Measurements from ENCODE around the gene SLCO2A1.
A peak's percentile ranks its signal among the peaks of the same experiment; 100 is the strongest.

Gene SLCO2A1

DNA sequence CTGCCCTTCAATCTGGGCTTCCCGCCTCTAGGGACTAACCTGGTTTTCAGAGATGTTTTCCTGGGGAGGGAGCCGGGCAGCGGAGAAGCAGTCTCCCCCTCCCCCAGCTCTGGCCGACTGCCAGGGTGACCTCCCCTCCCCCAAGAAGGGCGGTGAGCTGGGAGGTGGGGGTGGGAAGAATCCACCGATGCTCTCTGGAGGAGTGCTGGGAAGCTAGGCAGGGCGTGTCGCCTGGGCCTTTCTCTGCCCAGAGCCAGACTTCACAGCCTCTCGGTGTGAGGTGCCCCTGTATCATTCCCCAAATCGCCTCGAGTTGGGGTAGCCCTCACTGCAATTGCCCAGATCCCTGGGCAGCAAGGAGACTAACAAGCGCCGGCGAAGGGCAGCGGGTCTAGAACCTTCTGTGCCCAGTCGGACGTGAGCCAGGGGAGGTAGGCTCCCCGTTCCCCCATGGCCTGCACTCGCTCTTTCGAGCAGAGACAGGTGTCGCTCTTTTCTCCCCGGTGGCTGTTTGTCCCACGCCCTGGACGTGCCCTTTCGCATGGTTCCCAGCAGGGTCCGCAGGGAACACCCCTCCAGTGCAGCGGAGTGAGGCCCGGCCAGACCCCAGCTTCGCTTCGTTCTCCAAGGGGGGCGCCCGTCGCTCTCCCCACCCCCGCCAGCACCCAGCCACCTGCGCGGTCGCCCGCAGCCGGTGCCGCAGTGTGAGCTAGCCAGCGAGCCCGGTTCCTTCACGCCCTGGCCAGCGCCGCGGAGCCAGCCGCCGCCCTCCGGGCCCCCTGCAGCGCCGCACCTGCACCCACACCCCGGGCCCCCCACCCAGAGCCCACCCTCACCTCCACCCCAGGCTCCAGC, 135.1 kb downstream of the SLCO2A1 start:
- no peak for DNase-seq

DNA sequence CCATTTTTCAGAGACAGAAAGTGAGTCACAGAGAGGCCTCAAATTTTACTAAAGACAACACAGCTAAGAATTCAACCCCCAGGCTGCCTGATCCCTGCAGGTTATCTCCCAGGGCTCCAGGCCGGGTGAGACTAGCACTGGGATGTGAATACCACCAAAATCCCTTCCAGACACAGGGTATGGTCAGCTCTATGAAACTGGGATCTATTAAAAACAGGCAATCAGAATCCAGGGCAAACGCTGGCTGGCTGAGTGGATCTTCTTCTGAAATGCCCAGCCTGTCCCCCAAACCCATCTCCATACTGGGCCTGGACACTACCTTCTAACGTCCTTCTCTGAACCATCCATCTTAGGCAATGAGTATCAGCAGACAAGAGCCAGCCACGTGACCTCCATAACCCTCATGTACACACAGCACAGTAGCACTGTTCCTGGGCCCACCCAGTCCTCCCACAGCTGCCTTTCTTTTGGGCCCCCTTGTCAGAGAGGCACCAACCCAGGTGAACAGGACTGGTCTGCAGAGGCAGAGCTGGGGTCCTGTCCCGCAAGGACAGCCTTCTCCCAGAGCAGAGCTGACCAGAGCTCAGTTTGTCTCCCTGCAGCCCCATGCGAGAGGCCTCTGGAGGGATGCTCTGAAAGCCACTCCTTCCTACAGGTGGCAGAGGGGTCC, 135.9 kb downstream of the SLCO2A1 start:
- DNase-seq = no peak

DNA sequence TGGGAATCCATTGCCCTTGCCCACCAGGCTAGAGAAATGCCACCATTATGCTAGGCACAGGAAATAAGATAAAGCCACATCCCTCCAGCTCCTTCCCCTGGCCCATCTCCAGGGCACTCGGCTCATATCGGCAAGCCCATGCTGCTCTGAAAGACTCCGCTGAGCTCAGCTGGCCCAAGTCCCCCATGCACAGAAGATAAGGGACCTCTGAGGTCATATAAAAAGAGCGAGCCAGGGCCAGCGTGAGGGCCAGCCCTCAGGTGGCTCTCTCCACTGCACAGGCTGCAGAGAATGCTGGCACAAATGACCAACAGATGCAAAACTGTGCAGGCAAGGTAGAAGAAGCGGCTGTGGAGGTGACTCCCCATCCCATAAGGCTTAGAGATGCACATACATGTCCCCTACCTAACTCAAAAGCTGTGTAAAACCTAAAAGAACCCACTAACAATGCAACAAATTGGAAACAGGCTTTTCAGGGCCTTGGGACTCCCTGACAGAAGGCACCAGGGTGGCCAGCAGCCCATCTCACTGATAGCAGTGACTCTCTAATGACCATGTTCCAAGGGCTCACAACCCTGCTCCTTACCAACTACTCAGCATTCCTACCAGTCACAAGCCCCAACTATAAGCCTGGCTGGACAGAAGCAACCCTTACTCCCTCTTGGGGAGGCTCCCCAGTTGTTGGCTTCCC, 137.0 kb downstream of the SLCO2A1 start:
- DNase-seq = no peak

DNA sequence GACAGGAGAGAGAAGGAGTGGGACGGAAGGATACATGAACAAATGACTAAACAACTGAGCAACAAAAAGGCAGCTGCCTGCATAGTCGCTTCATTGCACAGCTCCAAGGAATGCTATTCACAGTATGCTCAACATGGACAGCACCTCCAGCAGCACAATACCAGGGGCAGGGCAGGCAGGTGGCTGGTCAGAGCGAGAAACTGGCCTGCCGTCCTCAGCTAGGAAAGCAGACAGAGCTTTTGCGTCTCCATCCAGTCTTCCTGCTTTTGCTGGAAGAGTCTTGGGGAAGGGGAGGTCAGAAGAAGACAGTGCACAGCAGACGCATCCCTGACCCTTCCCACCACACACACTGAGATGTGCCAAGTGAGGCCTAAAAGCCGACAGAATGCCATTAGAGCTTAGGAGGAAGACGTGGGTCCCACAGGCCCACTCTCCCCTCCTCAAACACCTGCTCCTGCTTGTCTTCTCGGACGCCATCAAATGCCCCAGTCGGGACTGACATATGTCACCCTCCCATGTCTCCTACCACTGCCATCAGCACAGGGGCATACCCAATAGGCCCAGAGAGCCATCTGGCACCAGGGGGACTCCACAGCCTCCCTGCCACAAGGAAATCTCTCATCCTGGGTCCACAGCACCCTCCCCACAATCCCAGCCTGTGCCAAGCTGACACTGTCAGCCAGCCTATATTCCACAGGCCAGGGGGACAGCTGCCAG, 137.9 kb downstream of the SLCO2A1 start:
- no peak for DNase-seq

DNA sequence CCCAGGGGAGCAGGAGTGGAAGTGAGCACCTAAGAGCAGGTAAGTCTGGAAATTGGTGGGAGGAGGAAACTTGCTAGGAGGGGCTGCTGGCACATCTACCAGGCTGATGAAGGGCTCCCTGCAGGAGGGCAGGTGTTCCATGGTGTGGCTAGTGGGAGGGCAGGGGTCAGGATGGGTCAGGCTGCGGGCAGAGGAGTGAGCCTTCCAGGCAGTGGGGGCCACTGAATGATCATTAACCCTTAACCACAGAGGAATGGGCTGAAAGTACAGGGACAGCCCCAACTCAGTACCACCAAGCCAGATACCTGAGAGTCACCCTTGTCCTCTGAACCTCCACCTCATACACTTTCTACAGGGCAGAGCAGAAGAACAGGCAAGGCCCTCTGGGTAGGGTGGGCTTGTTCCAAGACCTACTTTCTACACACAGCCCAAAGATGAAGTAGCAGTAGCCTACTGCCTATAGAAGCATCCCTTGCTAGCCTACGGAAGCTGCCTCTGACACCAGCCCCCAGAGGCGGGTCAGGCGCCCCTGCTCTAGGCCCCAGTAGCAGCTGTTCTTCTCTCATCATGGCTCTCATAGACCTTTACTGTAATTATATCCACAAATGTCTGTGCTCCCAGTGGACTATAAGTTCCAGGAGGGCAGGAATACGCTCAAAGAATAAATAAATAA, 138.6 kb downstream of the SLCO2A1 start:
- no peak for DNase-seq

DNA sequence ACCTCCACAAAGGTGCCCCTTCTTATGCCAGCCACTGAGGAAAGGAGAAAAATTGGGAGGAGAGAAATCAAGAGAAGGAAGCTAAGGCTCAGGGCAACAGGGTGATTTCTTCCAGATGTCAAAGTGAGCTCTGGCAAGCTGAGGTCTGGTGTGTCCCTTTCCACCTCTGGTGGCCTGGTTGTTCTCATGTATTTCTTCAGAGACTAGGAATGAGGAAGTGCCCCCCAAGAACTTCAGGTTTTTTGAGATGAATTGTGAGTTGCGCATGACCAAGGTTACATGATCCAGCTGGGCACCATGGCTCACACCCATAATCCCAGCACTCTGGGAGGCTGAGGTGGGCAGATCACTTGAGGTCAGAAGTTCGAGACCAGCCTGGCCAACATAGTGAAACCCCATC, 139.7 kb downstream of the SLCO2A1 start:
- no peak for DNase-seq

DNA sequence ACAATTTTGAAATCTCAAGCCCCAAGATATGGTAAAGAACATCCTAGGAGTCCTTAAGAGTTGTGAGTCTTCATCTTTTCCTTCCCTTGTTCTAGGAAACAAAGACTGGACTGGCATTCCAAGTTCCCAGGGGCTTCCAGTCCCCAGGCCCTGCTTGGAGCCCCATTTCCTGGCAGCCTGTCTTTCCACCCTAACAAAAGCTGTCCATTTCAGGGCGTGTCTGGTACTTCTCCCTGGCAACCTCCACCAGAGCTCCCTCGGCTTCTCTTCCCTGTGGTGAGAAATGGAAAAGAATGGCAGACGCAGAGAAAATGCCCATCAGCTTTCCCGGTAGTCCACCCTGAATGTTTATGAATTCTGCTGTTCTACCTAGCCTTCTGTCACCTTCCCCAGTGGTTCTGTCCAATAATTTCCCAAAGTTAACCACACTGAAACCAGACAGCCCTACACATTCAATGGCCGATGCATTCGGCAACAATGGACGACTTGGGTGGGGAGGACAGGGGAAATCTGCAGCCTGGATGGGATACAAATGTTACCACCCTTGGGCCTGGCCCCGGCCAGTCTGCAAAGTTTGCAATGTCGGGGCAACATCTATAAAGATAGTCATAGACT, 140.9 kb downstream of the SLCO2A1 start:
- no peak for DNase-seq

DNA sequence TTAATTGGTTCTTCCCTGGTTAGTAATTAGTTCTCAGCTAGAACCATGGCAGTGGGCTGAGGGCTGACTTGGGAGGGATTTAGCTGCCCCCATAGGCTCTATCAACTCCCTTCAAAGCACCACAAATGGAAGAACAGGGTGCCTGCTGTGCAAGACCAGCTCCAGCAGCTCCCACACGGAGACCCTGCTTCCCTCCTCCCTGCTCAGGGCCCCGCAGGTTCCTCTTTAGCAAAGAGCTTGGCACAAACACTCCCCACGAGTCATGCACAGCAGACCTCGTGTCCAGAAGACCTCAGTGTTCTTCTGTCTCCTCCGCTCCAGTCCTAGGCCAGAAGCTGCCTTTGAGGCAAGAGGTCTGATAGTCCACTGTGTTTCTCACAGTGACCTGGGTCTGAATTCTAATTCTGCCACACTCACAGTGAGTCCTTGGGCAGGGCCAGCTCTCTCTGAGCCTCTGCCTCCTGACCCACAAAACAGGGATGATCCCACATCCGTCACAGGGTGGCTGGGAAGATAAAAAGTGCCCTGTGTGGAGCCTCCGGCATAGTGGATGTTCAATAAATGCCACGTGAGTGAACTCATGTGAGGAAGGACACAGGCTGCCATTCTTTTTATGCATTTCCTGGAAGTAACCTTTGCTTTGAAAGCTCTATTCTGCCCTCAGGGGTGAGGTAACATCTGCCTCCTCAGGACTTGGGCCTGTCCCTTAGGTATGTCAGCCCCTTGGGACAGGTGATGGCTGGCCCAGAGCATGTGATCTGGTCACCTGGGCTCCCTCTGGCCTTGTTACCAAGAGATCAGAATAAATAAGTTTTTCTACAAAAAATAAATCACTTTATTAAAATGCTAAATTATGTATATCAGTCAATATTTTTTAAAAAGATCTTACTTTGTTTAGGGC, 141.7 kb downstream of the SLCO2A1 start:
- DNase-seq = peak; percentile 21

DNA sequence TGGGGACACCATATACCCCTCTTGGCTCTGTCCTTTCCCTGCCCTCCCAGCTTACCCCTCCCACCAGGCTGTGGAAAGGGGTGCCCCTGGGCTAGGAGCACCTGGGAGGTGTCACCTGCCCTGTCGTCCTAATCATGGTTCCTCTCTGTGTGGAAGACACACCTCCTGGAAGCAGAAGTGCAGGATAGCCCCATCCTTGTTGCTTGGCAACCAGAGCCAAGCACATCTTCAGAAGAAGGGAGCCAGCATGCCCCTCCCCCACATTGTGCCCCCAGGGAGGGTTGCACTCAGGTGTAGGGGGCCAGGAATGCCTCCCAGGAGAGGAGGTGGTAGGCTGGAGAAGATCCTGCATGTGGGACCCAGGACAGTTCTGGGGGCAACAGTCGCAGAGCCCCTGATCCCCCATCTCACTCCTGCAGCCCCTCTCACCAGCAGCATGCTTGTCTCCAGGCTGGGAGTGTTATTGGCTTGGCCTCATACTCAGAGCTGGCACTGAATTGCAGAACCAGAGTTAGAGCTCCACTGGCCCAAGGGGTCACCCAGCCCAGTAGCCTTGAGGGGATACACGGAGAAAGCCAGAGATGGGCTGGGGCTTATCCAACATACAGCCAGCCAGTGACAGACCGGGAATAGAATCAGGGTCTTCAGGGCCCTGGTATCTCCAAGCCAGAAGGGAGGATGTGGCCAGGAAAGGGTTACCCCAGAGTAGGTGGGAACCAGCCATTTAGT, 142.5 kb downstream of the SLCO2A1 start:
- no peak for DNase-seq

DNA sequence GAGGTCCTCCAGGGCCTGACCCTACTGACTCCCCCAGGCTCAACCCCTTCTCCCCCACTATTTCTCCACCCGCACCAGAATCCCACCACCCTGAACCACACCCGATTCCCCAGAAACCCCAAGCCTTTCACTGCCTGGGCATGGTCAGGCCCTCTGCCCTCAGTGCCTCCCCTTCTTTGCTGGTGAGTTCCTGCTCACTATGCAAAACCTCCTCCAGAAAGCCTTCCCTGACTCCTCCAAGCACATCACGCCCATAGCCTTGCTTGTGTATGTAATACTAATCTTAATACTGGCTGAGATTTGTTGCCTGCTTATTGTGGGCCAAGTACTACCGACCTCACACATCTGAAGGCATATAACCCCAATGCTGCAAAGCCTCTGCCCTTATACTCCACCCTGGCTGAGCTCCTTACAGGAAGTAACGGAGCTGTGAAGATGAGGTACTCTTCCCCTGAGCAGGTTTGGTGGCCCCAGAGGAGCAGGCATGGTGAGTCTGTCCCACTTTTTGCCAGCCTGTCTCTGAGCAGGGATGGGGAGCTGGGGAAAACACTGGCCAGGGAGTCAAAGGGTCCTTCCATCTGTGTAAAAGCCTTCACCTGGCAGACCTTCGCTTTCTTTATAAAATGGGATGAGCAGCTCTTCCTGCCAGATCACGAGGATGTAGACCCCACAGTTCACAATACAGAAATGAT, 143.5 kb downstream of the SLCO2A1 start:
- no peak for DNase-seq

DNA sequence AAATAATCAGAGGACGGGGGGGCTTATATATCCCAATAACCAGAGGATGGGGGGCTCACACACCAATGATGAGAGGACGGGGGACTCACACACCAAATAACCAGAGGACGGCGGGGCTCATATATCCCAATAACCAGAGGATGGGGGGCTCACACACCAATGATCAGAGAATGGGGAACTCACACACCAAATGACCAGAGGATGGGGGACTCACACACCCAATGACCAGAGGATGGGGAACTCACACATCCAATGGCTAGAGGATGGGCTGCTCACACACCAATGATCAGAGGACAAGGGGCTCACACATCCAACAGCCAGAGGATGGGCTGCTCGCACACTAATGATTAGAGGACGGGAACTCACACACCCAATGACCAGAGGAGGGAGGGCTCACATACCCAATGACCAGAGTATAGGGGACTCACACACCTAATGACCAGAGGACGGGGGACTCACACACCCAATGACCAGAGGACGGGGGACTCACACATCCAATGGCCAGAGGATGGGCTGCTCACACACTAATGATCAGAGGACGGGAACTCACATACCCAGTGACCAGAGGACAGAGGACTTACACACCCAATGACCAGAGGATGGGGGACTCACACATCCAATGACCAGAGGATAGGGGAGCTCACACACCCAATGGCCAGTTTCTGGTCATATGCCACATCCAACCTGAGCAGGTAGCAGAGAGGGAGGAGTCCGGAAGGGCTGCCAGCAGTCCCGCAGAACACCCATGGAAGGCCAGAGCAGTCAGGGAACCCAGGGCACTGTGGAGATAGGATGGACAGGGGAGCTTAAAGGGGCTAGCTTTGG, 144.6 kb downstream of the SLCO2A1 start:
- no peak for DNase-seq

DNA sequence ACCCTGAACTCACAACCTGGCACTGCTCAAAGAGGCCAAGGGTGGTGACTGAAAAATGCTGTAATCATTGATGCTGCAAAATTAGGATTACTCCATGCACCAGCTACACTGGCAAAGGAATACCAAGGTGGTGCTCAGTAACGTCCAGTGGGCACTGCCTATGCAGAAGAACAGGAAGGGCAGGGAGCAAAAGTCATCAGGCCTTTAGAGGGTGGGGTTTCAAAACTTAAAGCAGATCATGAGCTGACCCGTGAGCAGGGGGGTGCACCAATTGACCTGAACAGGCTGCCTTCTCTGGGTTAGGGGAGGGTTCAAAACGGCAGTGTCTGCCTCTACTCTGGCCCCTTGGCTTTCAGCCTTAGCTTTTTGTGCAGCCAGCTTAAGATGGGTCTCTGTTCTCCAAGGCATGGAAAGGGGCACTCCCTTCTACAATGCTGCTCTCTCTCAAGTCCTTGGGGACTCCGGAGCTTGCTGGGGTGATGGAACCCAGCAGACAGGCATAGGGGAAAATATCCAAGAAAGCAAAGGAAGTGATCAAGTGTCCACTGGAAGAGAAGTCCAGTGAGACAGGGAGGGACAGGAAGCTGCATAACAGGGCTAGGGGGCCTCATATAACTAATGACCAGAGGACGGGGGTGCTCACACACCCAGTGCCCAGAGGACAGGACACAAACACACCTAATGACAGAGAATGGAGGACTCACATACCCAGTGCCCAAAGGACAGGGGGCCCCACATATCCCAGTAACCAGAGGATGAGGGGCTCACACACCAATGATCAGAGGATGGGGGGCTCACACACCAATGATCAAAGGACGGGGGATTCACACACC, 145.5 kb downstream of the SLCO2A1 start:
- DNase-seq = no peak

DNA sequence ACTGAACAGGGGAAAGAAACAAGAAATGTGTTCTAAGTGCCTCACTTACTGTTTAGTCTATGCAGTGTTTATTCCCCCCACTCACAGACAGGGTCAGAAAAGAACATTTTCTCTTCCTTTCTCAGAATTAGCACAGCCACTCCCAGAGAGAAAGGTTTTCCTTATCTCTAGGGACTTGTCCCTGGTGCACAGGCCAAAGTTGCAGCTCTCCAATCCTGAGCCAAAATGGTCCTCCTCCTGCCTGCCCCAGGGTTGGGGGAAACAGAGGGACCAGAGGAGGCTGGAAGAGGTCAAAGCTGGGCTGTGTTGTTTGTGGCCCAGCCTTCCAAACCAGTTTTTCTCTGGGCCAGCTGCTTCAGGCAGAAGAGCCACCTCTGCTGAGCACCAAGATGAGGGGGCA, 146.1 kb downstream of the SLCO2A1 start:
- no peak for DNase-seq

DNA sequence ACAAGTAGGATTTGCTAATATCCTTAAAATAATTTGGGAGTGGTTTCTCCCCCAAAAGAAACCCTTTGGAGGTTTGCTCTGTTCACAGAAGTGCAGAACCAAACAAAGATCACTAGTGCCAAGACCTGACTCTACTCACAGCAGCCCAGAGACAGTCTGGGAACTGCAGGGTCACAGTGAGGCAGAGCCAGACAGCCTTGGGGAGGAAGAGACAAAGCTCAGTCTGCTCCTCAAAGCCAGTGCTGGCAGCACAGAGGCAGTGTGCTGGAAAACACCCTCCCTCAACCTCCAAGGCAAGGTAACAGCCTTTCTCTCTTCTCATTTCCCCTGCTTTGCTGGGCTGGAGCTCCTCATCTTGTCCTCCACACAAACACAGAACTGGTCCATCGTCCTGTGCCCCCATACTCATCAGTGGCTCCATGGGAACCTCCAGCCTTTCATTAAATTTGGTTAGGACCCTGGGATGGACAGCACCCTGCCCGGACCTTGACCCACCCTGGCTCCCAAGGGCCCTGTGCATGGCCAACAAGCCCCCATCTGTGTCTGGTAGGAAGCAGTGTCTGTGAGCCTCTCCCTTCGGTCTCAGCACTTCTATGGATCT, 146.6 kb downstream of the SLCO2A1 start:
- DNase-seq = no peak

DNA sequence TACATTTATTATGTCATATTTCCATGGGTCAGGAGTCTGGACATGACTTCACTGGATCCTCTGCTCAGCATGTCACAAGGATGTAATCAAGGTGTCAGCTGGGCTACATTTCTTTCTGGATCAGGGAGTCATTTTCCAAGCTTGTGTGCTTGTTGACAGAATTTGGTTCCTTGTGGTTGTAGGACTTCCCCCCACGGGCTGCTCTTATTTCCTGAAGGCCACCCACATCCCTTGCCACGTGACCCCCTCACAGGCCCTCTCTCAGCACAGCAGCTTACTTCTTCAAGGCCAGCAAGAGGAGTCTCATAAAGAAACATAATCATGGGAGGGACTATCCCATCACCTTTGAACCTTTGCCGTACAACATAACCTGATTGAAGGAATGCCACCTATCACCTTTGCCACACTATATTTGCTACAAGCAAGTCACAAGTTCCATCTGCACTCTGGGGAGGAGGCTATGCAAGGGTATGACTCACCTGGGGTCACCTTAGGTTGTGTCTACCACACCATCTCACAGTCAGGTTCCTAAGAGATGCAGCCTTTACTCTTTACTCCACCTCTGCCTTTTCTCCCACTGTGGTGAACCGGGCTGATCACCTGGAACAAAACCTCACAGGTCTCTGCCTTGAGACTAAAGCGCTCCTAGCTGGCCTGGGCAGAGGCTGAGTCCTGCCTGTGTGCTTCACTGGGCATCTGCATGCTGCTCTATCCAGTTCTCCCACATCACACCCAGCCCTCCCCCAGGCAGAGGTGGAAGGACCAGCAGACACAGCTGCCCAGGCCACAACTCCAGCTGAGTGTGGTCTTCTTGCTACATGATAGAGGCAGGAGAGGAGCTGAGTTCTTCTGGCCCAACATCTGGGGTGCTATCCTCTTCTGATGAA, 147.5 kb downstream of the SLCO2A1 start:
- no peak for DNase-seq

DNA sequence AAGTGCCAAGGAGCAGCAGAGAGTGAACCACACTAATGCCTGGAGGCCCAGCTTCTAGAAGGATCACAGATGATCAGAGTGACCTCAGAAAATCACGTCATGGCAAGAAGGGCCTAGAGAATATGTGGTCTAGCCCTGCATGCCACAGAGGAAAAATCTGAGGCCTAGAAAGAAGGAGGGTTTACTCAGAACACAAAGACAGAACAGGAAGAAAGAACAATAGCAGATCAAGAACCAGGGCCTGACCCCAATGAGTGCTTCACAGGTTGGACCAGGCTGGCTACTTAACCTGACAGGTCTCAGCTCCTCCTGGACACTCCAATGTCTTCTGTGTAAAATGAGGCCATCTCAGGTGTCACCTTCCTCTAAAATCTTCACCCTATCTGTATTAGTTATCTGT, 148.2 kb downstream of the SLCO2A1 start:
- no peak for DNase-seq
